Measurements from ENCODE around the gene TESK1.

Gene TESK1

GRCh38 chr9:35649431-35650340 is 44.6 kb downstream of the TESK1 start:
- no peak for DNase-seq

- no peak for DNase-seq
Measured at GRCh38 chr9:35650341-35651158, 45.5 kb downstream of the TESK1 start, which contains the start of gene SIT1. TSS of gene SIT1 (minus strand) at chr9:35650931. CDS start at chr9:35650853, 78 bp downstream.

- no peak for DNase-seq
Measured at GRCh38 chr9:35651956-35652828, 47.1 kb downstream of the TESK1 start.

GRCh38 chr9:35652829-35653209 is 47.8 kb downstream of the TESK1 start:
- DNase-seq: no peak

- DNase-seq: no peak
Measured at GRCh38 chr9:35653611-35654010, 48.5 kb downstream of the TESK1 start.

GRCh38 chr9:35656348-35656747 is 51.3 kb downstream of the TESK1 start:
- no peak for DNase-seq

GRCh38 chr9:35656831-35657545 is 51.9 kb downstream of the TESK1 start:
- DNase-seq: no peak

GRCh38 chr9:35657546-35658136 is 52.6 kb downstream of the TESK1 start, which contains the start of gene RMRP:
TSS of gene RMRP (minus strand) at chr9:35658019.
- DNase-seq: peak; percentile 78

- no peak for DNase-seq
Measured at GRCh38 chr9:35658137-35658967, 53.3 kb downstream of the TESK1 start, which contains the start of gene CCDC107. TSS of gene CCDC107 (plus strand) at chr9:35658292. CDS start at chr9:35658380, 88 bp downstream.

GRCh38 chr9:35658968-35659220 is 53.8 kb downstream of the TESK1 start:
- DNase-seq: no peak

GRCh38 chr9:35659340-35659739 is 54.3 kb downstream of the TESK1 start:
- DNase-seq: no peak
